Right ventricle myocardium superior (tissue), 1 donor: ENCODE results near the gene C19orf18. TPM values are rescaled to one million over a fixed set of nuclear protein-coding genes. Genes with fewer than 3 reads are reported as not detected.
"Not testable (repeated sequence)": the region's sequence is repeated elsewhere in the genome, so short reads cannot be mapped to it uniquely, and the experiment has no call there.

Experiments used
- ATAC-seq: fragments of 200-7000 bp; cut with Tn5 transposase; one replicate; pipeline ENCODE4 v1.9.1; 2020; ENCODE audit warnings: mild to moderate bottlenecking; ENCODE audit not compliant: poor library complexity
- DNase-seq: peaks from one replicate; pipeline ENCODE4 v3.0.0-alpha.2; 2020
- intact Hi-C: fragments of 100-400 bp; cut with DNase I; formaldehyde crosslinking; loops from one replicate; pipeline ENCODE4 v1.11.2; 2022
- long read RNA-seq: library from polyadenylated mRNA; unstranded; transcript quantifications from one replicate; pipeline ENCODE4 v2.0.0, GENCODE V29; 2021
- total RNA-seq: library from RNA; stranded (reverse); fragmentation: NEBNext Ultra II Directional; extraction: Animal tissue kit (Norgen Biotek cat#: 25700); gene quantifications from one replicate; pipeline ENCODE4 v1.2.1, GENCODE V29; 2021
- donor health status: DM: no; HTN: yes; CAD: no; lungs with severe emphysema.

Gene C19orf18
- total RNA-seq: 2.4 TPM
- long read RNA-seq, partial matches to known transcripts: 1 of 1 reads
- long read RNA-seq, other reads (novel, unspliced or antisense): 0 of 1 reads

DNA sequence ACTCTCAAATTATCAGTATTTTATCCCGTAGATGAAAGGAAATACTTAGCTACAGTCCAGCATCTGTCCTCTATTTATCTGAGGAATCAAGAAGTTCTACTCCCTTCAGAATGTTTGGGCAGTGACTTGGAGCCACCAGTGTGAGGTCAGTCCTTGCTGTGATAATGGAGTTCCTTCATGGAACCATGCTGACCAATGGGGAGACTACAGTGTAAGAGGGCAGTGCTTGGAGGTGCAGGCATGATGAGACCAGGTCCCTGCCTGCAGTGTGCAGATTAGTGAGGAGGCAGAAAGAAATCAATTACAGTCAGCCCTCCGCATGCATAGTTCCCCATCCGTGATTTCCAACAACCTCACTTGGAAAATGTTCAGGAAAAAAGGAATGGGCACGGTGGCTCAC lies at the start of gene C19orf18:
Gene C19orf18, minus strand, starts transcription at position 101 of the 400 bp plus-strand sequence. CDS start 102 bp downstream, outside the sequence.
- no peak for ATAC-seq
- no peak for DNase-seq
- intact Hi-C loops: loop anchor here (10.0 kb wide), 1 partner anchor 160 kb away; no protein-coding TSS in a partner anchor

DNA sequence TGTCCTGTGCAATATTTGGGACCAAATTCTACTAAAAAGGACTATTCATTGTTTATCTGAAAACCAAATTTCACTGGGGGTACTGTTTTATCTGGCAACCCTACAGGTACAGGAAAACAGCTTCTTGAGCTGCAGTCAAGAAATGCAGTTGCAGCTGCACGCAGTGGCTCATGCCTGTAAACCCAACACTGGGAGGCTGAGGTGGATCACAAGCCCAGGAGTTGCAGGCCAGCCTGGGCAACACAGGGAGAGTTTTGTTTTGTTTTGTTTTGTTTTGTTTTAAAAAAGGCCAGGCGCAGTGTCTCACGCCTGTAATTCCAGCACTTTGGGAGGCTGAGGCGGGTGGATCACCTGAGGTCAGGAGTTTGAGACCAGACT lies 47.9 kb upstream of the C19orf18 start:
- DNase-seq (no peak), ATAC-seq (no peak)
- intact Hi-C loops: loop anchor here (2.0 kb wide), 1 partner anchor 133 kb away; no protein-coding TSS in a partner anchor

DNA sequence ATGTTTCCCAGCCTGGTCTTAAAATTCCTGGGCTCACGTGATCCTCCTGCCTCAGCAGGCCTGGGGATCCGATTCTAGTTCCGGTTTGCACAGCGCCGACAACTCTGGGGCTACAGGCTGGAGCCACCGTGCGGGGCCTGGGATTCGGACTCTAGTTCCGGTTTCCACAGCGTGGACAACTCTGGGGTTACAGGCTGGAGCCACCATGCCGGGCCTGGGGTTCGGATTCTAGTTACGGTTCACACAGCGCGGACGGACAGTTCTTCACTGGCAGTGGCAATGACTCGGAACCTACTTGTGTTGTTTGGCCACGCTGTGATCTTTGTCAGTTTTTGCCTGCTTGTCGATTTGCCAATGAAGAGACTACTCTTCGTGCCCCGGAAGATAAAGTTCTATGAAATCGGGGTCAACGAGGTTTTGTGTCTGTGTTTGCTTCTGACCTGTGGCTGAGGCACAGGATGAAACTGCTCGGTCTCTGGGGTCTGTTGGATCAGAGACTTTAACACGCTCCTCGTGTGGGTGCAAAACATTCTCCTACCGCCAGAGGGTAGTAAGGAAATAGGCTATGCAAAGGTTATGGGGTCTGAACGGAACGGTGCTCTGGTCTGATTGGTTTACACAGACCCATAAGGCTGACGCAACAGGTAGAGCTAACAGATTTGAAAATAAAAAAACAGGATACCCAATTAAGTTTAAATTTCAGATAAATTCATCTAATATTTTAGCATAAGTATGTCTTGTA lies 47.4 kb upstream of the C19orf18 start:
- intact Hi-C loops: loop anchor here (2.0 kb wide), 1 partner anchor 133 kb away; no protein-coding TSS in a partner anchor
- ATAC-seq (peak; percentile 96), DNase-seq (no peak)

DNA sequence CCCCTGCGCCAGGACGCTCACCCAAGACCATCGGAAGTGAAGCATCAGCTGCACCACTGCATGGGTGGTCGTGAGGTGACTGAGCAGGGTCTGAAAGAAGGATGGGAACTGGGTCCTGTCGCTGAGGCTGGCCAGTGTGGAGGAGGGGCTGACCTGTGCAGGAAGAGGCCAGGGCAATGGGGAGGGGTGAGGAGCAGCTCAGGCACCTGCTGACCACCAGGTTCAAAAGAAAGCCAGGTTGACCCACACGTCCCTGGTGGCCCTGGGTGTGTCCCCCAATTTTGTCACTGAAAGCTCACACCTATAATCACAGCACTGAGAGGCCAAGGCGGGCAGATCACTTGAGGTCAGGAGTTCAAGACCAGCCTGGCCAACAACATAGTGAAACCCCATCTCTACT lies 45.8 kb upstream of the C19orf18 start:
- no peak for DNase-seq
- ATAC-seq: no peak
- intact Hi-C loops: no loop called here

DNA sequence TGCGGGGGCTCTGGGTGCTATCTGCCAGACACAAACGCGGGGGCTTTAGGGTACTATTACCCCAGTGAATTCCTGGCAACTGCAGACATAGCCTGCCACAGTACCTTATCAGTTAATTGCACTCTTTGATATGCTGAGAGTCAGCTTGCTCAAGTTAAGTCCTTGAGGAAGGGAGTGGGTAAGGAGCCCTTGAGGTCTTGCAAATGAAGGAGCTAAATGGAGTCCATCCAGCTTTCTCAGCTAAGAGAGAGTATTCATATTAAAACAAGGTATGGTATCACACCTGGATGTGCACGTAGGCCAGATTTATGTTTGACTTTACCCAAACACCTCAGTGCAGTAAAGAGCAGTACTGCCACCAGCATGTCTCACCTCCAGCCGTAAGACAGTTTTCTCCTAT lies 39.8 kb upstream of the C19orf18 start:
- ATAC-seq: no peak
- no peak for DNase-seq
- intact Hi-C loops: no loop called here

DNA sequence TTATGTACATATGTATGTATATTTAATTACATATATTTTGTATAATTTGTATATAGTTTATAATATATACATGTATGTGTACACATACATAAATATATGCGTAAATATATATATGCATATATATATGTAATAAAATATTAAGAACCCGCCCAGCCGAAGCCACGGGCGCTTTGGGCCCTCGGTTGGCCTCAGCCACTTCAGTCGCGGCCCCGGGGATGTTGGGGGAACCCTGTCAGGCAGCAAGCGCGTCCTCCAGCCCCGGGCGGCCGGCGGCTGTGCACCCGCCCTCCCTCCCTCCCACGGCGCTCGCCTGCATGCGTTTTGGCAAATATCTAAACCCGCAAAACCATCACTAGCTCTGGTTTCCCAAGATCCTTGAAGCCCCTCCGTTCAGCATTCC lies 36.2 kb upstream of the C19orf18 start:
- DNase-seq: no peak
- intact Hi-C loops: no loop called here
- no peak for ATAC-seq

DNA sequence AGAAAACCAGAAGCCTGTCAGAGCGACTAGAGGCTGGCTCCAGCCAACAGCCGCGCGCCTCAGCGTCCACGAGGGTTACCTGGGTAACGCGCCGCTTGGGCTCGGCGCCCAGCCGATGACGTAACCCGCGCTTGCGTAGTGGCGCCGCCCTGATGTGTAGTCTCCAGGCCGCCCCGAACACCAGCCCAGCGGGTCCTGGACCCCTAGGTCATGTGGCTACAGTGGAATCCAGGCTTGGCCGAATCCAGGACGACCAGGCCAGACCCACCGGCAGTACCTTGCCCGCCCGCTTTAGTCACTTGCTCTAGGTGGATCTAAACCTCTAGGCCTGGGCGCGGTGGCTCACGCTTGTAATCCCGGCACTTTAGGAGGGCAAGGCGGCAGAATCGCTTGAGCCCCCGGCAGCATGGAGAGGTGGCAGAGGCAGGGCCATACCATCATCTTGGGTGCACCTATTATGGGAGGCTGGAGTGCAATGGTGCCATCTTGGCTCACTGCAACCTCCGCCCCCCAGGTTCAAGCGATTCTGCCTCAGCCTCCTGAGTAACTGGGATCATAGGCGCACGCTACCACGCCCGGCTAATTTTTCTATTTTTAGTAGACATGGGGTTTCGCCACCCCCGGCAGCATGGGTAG lies 35.5 kb upstream of the C19orf18 start:
- intact Hi-C loops: no loop called here
- ATAC-seq (peak; percentile 98), DNase-seq (peak; percentile 90)

DNA sequence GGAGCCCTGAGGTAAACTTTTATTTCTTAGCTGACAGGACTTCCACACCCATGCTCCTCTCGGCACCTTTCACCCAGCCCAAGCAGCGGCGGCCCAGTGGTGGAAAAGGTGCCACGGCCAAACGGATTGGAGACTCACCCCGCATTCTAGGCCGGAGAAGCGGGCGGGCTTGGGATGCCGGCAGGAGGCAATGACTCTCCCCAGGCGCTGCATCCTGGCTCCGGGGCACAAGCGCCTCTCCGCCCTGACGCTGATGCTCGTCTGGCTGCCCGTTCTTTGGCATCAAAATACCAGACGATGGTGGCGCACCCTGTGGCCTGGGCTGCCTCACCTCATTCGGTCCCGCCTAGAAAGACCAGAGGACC lies 34.9 kb upstream of the C19orf18 start:
- no peak for DNase-seq

DNA sequence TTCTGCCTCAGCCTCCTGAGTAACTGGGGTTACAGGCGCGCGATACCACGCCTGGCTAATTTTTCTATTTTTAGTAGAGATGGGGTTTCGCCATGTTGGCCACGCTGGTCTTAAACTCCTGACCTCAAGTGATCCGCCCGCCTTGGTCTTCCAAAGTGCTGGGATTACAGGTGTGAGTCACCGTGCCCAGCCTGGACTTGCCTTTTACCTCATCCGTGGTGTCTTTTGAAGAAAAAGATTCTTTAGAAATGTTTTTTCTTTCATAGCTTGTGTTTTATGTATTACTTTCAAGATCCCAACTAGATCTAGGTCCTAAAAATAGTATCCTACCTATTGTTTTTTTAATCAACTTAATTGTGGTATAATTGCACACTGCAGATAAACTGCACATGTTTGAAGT lies 34.5 kb upstream of the C19orf18 start:
- DNase-seq, ATAC-seq, intact Hi-C loops: not testable (repeated sequence)

More for the DNA sequence above, 34.9 kb upstream of the C19orf18 start:
- no peak for ATAC-seq
- intact Hi-C loops: no loop called here

DNA sequence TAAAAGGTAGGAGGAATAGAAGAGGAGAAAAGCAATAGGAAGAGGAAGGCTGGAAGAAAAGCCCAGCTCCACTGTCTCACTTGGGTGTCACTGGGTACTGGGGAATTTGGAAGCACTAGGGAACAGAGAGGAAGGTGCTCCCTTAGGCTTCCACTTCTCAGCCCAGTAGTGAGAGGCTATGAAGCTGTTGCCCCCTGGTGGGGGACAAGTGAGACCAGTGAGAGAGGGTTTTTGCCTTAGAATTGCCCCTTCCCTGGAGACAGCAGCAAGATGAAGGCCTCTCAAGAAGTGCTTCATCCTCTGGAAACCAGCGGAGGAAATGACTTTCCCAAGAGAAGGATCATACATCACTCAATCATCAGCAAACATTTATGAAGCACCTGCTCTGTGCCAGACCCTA lies 33.0 kb upstream of the C19orf18 start:
- ATAC-seq (no peak), DNase-seq (no peak)
- intact Hi-C loops: no loop called here

DNA sequence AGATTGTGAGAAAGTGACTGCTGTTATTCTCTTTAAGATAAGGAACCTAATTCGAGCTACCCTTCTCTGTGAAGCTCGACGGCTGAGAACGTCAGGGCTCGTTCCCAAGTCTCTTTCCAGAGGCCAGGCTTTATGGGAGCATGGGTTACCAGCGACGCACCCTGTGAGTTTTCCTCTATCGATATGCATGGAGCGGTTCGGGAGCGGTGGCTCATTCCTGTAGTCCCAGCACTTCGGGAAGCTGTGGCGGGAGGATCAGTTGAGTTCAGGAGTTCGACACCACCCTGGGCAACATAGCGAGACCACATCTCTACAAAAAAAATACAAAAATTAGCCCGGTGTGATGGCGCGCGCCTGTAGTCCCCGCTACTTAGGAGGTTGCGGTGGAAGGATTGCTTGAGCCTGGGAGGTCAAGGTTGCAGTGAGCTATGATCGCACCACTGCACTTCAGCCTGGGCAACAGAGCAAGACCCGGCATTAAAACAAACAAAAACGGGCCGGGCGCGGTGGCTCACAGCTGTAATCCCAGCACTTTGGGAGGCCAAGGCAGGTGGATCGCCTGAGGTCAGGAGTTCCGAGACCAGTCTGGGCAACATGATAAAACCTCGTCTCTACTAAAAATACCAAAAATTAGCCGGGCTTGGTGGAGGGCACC lies 29.0 kb upstream of the C19orf18 start:
- ATAC-seq (peak; percentile 10), DNase-seq (no peak)
- intact Hi-C loops: no loop called here

DNA sequence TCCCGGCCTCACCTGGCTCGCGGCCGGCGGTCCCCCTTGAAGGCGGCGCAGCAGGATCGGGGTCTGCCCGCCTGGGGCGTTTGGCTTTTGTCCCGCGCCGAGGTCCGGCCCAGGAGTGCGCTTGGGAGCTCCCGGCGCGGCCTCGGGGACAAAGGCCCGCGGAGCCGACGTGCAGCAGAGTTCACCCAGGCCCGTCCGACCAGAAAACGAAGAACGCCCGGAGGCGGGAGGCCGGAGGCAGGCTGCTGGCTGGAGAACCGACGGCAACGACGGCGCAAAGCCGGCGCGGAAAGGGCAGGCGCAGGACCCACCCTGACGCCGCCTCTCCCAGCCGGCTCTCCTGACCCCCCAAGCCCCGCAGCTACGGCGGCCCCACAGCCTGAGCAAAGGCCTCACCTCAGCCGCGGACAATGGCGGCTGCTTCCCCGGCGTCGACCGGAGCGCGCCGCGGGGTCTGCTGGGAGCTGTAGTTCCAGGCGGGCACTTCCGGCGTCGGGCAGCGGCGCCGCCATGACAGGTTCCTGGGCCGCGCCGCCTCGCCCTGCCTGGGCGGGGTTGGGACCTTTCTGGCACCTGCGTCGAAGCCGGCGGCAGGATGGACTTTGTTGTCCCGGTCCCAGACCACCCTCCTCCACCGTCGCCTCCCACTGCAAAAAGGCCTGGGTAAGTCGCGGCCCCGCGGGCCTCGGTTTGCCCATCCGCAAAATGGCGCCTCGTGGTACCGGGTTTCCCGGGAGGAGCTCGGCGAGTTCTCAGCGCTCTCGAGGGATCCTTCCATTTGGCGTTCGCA lies 28.2 kb upstream of the C19orf18 start, which contains the start of gene ZNF606:
Gene ZNF606, minus strand, starts transcription at position 437 of the 790 bp plus-strand sequence. CDS start 1,501 bp downstream, outside the sequence.
- ATAC-seq: peak; percentile 99
- DNase-seq: peak; percentile 94
- intact Hi-C loops: no loop called here

DNA sequence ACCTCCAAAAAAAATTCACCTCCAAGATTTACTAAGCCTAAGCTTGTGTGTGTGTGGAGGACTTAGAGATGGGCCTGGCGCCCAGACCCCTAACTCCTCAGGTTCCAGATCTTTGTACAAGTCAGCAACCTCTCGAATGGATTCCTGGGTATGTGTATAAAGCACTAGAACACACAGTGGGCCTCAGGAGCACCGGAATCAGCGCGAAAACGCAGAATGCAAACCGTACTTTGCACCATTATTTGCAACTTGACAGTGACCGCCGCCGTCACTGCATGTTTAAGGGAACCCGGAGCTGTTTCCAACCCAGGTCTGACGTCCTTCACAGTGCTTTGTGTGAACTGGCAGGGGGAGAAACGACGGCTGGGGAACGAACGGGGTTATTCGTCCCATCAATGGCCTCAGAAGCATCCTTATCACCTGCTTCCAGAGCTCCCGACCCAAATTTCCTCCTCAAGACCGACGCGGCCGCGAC lies 27.6 kb upstream of the C19orf18 start:
- intact Hi-C loops: no loop called here
- ATAC-seq: peak; percentile 8
- no peak for DNase-seq

DNA sequence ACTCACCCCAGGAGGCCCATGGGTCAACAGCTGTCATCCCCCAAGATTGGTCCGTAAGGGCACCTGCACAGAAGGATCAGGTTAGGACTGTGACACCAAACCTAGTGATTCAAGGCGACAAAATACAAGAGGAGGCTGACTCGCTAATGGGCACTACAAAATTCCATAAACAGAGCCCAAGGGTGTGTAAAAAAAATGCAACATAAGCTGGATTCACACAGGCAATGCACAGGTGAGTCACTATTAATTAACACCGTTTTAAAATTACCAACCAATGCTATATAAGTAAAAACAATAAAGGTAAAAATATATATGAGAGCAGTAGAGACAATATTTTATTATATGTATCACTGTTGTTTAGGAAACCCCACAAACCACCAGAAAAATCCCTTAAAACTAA lies 26.3 kb upstream of the C19orf18 start:
- DNase-seq (no peak), ATAC-seq (no peak)
- intact Hi-C loops: no loop called here

DNA sequence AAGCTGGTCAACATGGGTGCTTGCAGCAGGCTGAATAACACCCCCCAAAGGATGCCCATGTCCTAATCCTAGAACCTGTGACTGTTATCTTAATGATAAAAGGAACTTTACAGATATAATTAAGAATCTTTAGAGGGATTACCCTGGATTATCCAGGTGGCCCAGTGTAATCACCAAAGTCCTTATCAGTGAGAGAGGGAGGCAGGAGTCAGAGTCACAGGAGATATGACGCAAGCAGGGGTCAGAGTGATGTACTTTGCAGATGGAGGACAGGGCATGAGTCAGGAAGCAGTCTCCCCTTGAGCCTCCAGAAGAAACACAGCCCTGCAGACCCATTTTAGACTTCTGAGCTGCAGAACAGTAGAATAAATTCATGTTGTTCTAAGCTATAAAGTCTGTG lies 18.5 kb upstream of the C19orf18 start:
- no peak for DNase-seq
- ATAC-seq: no peak
- intact Hi-C loops: no loop called here

DNA sequence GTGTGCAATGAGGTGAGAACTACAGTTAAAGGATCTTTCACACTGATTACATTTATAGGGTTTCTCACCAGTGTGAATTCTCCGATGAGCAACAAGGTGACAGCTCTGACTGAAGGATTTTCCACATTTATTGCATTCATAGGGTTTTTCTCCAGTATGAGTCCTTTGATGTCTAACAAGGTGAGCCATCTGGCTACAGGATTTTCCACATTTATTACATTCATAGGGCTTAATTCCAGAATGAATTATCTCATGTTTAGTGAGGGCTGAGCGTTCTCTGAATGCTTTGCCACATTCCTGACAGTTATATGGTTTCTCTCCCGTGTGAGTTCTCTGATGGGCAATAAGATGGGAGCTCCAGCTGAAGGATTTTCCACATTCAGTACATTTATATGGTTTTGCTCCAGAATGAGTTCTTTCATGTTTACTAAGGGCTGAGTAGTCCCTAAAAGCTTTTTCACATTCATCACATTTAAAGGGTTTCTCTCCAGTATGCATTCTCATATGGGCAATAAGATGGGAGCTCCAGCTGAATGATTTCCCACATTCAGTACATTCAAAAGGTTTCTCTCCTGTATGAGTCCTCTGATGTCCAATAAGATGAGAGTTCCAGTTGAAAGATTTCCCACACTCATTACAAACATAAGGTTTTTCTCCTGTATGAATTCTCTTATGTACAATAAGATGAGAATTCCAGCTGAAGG lies 4.4 kb upstream of the C19orf18 start:
- ATAC-seq: no peak

DNA sequence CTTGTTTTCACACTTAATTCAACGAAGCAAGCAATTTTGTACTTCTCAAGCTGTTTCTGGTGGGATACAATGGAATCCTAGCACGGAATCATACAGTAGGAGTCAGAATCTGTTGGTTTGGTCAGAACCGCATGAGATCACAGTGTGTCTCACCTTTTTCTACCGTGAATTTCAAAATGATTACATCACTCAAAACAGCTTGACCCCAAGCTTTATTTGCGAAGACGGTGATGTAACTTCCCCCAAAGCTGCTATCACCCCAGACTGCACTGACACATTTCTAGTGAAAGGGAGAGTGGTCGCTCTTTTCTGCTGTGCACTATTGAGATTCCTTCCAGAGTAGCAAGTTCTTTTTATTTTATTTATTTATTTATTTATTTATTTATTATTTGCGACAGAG lies 9.6 kb downstream of the C19orf18 start:
- no peak for DNase-seq
- ATAC-seq: no peak
- intact Hi-C loops: no loop called here

More for the DNA sequence above, 4.4 kb upstream of the C19orf18 start:
- intact Hi-C loops: loop anchor here (10.0 kb wide), 1 partner anchor 156 kb away; no protein-coding TSS in a partner anchor
- DNase-seq: no peak

DNA sequence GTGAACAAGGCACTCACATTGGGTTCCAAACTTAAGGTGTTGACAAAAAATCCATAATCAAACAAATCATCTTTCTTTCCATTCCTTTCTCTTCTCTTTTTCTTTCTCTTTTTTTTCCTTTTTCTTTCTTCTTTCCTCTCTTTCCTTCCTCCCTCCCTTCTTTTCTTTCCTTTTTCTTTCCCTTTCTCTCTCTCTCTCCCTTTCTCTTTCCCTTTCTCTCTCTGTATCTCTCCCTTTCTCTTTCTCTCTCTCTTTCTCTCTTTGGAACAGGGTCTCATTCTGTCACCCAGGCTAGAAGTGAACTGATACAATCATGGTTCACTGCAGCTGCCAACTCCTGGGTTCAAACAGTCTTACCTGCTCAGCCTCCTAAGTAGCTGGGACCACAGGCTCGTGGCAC lies 12.5 kb downstream of the C19orf18 start:
- no peak for ATAC-seq

More for the DNA sequence above, 12.5 kb downstream of the C19orf18 start:
- no peak for DNase-seq
- intact Hi-C loops: no loop called here
